GM23338 (cell line): ENCODE measurements around the gene CTNNA2. TPM values are rescaled to one million over a fixed set of nuclear protein-coding genes. Genes with fewer than 3 reads are reported as not detected.

ENCODE experiments used
- ATAC-seq: fragments of 200-7000 bp; cut with Tn5 transposase; 3 replicates; pipeline ENCODE4 v1.9.1; 2020
- DNase-seq: peaks from one replicate; pipeline ENCODE4 v3.0.0-alpha.2; 2015; ENCODE audit warnings: low spot score
- H2AFZ ChIP-seq: fragments of 200-600 bp; sonication (generic); 2 replicates; pipeline ENCODE4 v1.8.0; 2016; ENCODE audit warnings: antibody characterized with exemption, mild to moderate bottlenecking, moderate library complexity
- H3F3A ChIP-seq: fragments of 200-600 bp; sonication (generic); replicated peaks from 2 replicates; pipeline ENCODE4 v1.8.0; 2017; ENCODE audit warnings: antibody characterized with exemption, mixed run types, low read depth
- H3K27ac ChIP-seq: fragments of 200-600 bp; sonication (generic); 2 replicates; pipeline ENCODE4 v1.6.1; 2016; ENCODE audit warnings: low read depth
- H3K27me3 ChIP-seq: fragments of 200-600 bp; sonication (generic); 2 replicates; pipeline ENCODE4 v1.8.0; 2016; ENCODE audit warnings: mild to moderate bottlenecking, mixed run types, moderate library complexity; ENCODE audit not compliant: insufficient read depth
- H3K36me3 ChIP-seq: fragments of 200-600 bp; sonication (generic); 2 replicates; pipeline ENCODE4 v1.8.0; 2016; ENCODE audit warnings: mild to moderate bottlenecking; ENCODE audit not compliant: insufficient read depth
- H3K4me1 ChIP-seq: fragments of 200-600 bp; sonication (generic); 2 replicates; pipeline ENCODE4 v1.8.0; 2016; ENCODE audit warnings: mild to moderate bottlenecking, moderate library complexity; ENCODE audit not compliant: insufficient read depth
- H3K4me2 ChIP-seq: fragments of 200-600 bp; sonication (generic); 2 replicates; pipeline ENCODE4 v1.7.1; 2017; ENCODE audit warnings: mixed run types
- H3K4me3 ChIP-seq: fragments of 200-600 bp; sonication (generic); 2 replicates; pipeline ENCODE4 v1.6.1; 2016; ENCODE audit warnings: mixed run types
- H3K79me2 ChIP-seq: fragments of 200-600 bp; sonication (generic); replicated peaks from 2 replicates; pipeline ENCODE4 v1.8.0; 2017; ENCODE audit warnings: mild to moderate bottlenecking; ENCODE audit not compliant: insufficient read depth
- H3K9me2 ChIP-seq: fragments of 200-600 bp; sonication (generic); 2 replicates; pipeline ENCODE4 v1.8.0; 2017; ENCODE audit not compliant: insufficient read depth
- H4K20me1 ChIP-seq: fragments of 200-600 bp; sonication (generic); replicated peaks from 2 replicates; pipeline ENCODE4 v1.8.0; 2017; ENCODE audit warnings: mild to moderate bottlenecking; ENCODE audit not compliant: insufficient read depth
- H3K27ac Mint-ChIP-seq: 2 replicates; pipeline ENCODE4 v1.8.0; 2020; ENCODE audit warnings: inconsistent platforms, mild to moderate bottlenecking, moderate library complexity, mixed read lengths
- H3K27me3 Mint-ChIP-seq: 3 replicates; pipeline ENCODE4 v1.8.0; 2022; ENCODE audit warnings: low read depth, mild to moderate bottlenecking, moderate library complexity, mixed read lengths, inconsistent platforms; ENCODE audit not compliant: insufficient read depth, poor library complexity
- H3K36me3 Mint-ChIP-seq: 3 replicates; pipeline ENCODE4 v1.8.0; 2021; ENCODE audit warnings: low read depth, mild to moderate bottlenecking, inconsistent platforms, moderate library complexity, mixed read lengths
- H3K4me1 Mint-ChIP-seq: 3 replicates; pipeline ENCODE4 v1.8.0; 2020; ENCODE audit warnings: mild to moderate bottlenecking, inconsistent platforms, mixed read lengths
- H3K4me3 Mint-ChIP-seq: 3 replicates; pipeline ENCODE4 v1.8.0; 2021; ENCODE audit warnings: moderate library complexity, mild to moderate bottlenecking, inconsistent platforms, mixed read lengths
- H3K9me3 Mint-ChIP-seq: 3 replicates; pipeline ENCODE4 v1.8.0; 2020; ENCODE audit warnings: moderate library complexity, mild to moderate bottlenecking, inconsistent platforms, mixed read lengths
- CREB1 ChIP-seq: fragments of 250-450 bp; sonication (Bioruptor Pico); IDR thresholded peaks from 2 replicates; pipeline ENCODE4 v1.5.0; 2020; ENCODE audit warnings: low read depth, mild to moderate bottlenecking, moderate library complexity
- CTCF ChIP-seq, 2 experiments: fragments of 200-600 bp in 1 of 2; sonication (generic) in 1 of 2; conservative IDR thresholded peaks; 2 replicates each; pipeline versions ENCODE4 v1.5.1 to v1.6.1; 2016 to 2017; ENCODE audit warnings: antibody characterized with exemption in 2 of 2, low read depth in 2 of 2, mild to moderate bottlenecking in 2 of 2, moderate library complexity in 1 of 2
- ETS1 ChIP-seq: IDR thresholded peaks from 2 replicates; pipeline ENCODE4 v1.6.1; 2016; ENCODE audit warnings: antibody characterized with exemption
- EZH2 ChIP-seq: fragments of 200-600 bp; sonication (generic); IDR thresholded peaks from one replicate; pipeline ENCODE4 v1.8.0; 2017; ENCODE audit warnings: antibody characterized with exemption, mild to moderate bottlenecking, low read depth; ENCODE audit not compliant: unreplicated experiment
- EZH2phosphoT487 ChIP-seq: fragments of 200-600 bp; sonication (generic); IDR thresholded peaks from one replicate; pipeline ENCODE4 v1.8.1; 2018; ENCODE audit warnings: antibody characterized with exemption; ENCODE audit not compliant: unreplicated experiment
- JUNB ChIP-seq: IDR thresholded peaks from one replicate; pipeline ENCODE4 v1.6.1; 2016; ENCODE audit warnings: antibody characterized with exemption; ENCODE audit not compliant: unreplicated experiment
- NANOG ChIP-seq: IDR thresholded peaks from 2 replicates; pipeline ENCODE4 v1.6.1; 2016; ENCODE audit warnings: antibody characterized with exemption, borderline replicate concordance
- POLR2AphosphoS5 ChIP-seq: IDR thresholded peaks from 2 replicates; pipeline ENCODE4 v1.6.1; 2016; ENCODE audit warnings: antibody characterized with exemption, low read depth
- STAT1 ChIP-seq: IDR thresholded peaks from one replicate; pipeline ENCODE4 v1.6.1; 2016; ENCODE audit warnings: antibody characterized with exemption; ENCODE audit not compliant: unreplicated experiment
- ZNF114 ChIP-seq: fragments of 250-450 bp; sonication (Bioruptor Pico); IDR thresholded peaks from 2 replicates; pipeline ENCODE4 v1.5.0; 2020; ENCODE audit warnings: mild to moderate bottlenecking, moderate library complexity
- ZNF331 ChIP-seq: fragments of 250-450 bp; sonication (Bioruptor Pico); IDR thresholded peaks from 2 replicates; pipeline ENCODE4 v1.5.0; 2020; ENCODE audit warnings: low read depth, mild to moderate bottlenecking, moderate library complexity
- polyA plus RNA-seq: library from polyadenylated mRNA; unstranded; fragments of >200 nt; fragmentation: Nextera tagmentation; extraction: Ambion mirVana; gene quantifications from 2 replicates; pipeline ENCODE4 v1.2.1, GENCODE V29; 2016
- total RNA-seq: library from RNA; depleted of rRNA; stranded (reverse); fragments of >200 nt; shearing (Covaris generic); gene quantifications from 2 replicates; pipeline ENCODE4 v1.2.3, GENCODE V29; 2014
- TF ChIP-seq, protein P1 (sequence below): fragments of 250-450 bp; sonication (Bioruptor Pico); IDR thresholded peaks from 2 replicates; pipeline ENCODE4 v1.5.0; 2020; ENCODE audit warnings: mild to moderate bottlenecking, moderate library complexity
- TF ChIP-seq, protein P2 (sequence below): IDR thresholded peaks from one replicate; pipeline ENCODE4 v1.6.1; 2018; ENCODE audit warnings: antibody characterized with exemption; ENCODE audit not compliant: unreplicated experiment

The CTNNA2 gene
- total and polyA plus RNA-seq, 2 experiments from 2014 or later: 6.4 to 15.6 TPM

DNA sequence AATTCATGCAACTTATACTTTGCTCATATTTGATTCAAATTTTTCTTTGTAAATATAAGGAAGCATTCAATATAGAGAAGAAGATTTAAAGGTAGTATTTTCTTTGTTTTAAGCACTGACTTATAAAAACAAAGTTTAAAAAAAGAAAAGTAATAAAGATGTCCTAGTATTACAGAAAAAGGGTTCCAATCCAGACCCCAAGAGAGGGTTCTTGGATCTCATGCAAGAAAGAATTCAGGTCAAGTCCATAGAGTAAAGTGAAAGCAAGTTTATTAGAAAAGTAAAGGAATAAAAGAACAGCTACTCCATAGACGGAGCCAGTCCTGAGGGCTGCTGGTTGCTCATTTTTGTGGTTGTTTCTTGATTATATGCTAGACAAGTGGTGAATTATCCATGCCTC, 267.9 kb downstream of the CTNNA2 start:
- Histone ChIP-seq H2AFZ (no peak overlapping the region), H3K27me3 (no peaks in the 10 kb centered on the region), H3K9me2 (peaks cover 12% of the 10 kb centered on the region; the same call in 1 of the 2 replicates), H3K79me2 (no peaks in the 10 kb centered on the region), H3F3A (no peaks in the 10 kb centered on the region), H3K4me3 (no peak overlapping the region), H3K36me3 (no peaks in the 10 kb centered on the region), H3K27ac (no peak overlapping the region), H4K20me1 (no peaks in the 10 kb centered on the region), H3K4me1 (peaks cover 25% of the 10 kb centered on the region), H3K4me2 (no peak overlapping the region)
- Mint-ChIP-seq H3K27me3 (peaks cover 4% of the 10 kb centered on the region), H3K4me1 (peaks cover 36% of the 10 kb centered on the region), H3K36me3 (peaks cover 28% of the 10 kb centered on the region), H3K9me3 (peaks cover 9% of the 10 kb centered on the region), H3K4me3 (no peak overlapping the region), H3K27ac (peak overlapping the region; percentile 69)
- ATAC-seq (no peak), DNase-seq (no peak)
- TF ChIP-seq STAT1: no peak
- no peak for TF ChIP-seq POLR2AphosphoS5
- no peak for TF ChIP-seq ZNF331 (CRISPR knock-in tag)
- no peak for TF ChIP-seq NANOG
- TF ChIP-seq, protein P1, sequence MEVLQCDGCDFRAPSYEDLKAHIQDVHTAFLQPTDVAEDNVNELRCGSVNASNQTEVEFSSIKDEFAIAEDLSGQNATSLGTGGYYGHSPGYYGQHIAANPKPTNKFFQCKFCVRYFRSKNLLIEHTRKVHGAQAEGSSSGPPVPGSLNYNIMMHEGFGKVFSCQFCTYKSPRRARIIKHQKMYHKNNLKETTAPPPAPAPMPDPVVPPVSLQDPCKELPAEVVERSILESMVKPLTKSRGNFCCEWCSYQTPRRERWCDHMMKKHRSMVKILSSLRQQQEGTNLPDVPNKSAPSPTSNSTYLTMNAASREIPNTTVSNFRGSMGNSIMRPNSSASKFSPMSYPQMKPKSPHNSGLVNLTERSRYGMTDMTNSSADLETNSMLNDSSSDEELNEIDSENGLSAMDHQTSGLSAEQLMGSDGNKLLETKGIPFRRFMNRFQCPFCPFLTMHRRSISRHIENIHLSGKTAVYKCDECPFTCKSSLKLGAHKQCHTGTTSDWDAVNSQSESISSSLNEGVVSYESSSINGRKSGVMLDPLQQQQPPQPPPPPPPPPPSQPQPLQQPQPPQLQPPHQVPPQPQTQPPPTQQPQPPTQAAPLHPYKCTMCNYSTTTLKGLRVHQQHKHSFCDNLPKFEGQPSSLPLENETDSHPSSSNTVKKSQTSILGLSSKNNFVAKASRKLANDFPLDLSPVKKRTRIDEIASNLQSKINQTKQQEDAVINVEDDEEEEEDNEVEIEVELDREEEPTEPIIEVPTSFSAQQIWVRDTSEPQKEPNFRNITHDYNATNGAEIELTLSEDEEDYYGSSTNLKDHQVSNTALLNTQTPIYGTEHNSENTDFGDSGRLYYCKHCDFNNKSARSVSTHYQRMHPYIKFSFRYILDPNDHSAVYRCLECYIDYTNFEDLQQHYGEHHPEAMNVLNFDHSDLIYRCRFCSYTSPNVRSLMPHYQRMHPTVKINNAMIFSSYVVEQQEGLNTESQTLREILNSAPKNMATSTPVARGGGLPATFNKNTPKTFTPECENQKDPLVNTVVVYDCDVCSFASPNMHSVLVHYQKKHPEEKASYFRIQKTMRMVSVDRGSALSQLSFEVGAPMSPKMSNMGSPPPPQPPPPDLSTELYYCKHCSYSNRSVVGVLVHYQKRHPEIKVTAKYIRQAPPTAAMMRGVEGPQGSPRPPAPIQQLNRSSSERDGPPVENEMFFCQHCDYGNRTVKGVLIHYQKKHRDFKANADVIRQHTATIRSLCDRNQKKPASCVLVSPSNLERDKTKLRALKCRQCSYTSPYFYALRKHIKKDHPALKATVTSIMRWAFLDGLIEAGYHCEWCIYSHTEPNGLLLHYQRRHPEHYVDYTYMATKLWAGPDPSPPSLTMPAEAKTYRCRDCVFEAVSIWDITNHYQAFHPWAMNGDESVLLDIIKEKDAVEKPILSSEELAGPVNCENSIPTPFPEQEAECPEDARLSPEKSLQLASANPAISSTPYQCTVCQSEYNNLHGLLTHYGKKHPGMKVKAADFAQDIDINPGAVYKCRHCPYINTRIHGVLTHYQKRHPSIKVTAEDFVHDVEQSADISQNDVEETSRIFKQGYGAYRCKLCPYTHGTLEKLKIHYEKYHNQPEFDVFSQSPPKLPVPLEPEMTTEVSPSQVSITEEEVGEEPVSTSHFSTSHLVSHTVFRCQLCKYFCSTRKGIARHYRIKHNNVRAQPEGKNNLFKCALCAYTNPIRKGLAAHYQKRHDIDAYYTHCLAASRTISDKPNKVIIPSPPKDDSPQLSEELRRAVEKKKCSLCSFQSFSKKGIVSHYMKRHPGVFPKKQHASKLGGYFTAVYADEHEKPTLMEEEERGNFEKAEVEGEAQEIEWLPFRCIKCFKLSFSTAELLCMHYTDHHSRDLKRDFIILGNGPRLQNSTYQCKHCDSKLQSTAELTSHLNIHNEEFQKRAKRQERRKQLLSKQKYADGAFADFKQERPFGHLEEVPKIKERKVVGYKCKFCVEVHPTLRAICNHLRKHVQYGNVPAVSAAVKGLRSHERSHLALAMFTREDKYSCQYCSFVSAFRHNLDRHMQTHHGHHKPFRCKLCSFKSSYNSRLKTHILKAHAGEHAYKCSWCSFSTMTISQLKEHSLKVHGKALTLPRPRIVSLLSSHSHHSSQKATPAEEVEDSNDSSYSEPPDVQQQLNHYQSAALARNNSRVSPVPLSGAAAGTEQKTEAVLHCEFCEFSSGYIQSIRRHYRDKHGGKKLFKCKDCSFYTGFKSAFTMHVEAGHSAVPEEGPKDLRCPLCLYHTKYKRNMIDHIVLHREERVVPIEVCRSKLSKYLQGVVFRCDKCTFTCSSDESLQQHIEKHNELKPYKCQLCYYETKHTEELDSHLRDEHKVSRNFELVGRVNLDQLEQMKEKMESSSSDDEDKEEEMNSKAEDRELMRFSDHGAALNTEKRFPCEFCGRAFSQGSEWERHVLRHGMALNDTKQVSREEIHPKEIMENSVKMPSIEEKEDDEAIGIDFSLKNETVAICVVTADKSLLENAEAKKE: no peak
- no peak for TF ChIP-seq EZH2phosphoT487
- no peak for TF ChIP-seq CTCF (conservative IDR thresholded peaks at IDR 0.05; ENCODE audit: low read depth in 2 of 2)
- no peak for TF ChIP-seq ETS1
- TF ChIP-seq CREB1 (CRISPR knock-in tag): no peak
- TF ChIP-seq ZNF114: no peak
- no peak for TF ChIP-seq JUNB
- no peak for TF ChIP-seq EZH2
- TF ChIP-seq, protein P2, sequence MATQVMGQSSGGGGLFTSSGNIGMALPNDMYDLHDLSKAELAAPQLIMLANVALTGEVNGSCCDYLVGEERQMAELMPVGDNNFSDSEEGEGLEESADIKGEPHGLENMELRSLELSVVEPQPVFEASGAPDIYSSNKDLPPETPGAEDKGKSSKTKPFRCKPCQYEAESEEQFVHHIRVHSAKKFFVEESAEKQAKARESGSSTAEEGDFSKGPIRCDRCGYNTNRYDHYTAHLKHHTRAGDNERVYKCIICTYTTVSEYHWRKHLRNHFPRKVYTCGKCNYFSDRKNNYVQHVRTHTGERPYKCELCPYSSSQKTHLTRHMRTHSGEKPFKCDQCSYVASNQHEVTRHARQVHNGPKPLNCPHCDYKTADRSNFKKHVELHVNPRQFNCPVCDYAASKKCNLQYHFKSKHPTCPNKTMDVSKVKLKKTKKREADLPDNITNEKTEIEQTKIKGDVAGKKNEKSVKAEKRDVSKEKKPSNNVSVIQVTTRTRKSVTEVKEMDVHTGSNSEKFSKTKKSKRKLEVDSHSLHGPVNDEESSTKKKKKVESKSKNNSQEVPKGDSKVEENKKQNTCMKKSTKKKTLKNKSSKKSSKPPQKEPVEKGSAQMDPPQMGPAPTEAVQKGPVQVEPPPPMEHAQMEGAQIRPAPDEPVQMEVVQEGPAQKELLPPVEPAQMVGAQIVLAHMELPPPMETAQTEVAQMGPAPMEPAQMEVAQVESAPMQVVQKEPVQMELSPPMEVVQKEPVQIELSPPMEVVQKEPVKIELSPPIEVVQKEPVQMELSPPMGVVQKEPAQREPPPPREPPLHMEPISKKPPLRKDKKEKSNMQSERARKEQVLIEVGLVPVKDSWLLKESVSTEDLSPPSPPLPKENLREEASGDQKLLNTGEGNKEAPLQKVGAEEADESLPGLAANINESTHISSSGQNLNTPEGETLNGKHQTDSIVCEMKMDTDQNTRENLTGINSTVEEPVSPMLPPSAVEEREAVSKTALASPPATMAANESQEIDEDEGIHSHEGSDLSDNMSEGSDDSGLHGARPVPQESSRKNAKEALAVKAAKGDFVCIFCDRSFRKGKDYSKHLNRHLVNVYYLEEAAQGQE: no peak
